Sigmoid colon (tissue), 4 donors: ENCODE data around the gene SLC25A15.

Source experiments
- EP300 ChIP-seq, 4 donors: sonication (generic); formaldehyde crosslinking; IDR thresholded peaks; one replicate each; pipeline ENCODE4 v1.6.1; 2017; ENCODE audit warnings: antibody characterized with exemption in 4 of 4
- POLR2A ChIP-seq, 2 donors: fragments of 450-650 bp; IDR thresholded peaks; one replicate each; pipeline ENCODE4 v1.6.1; 2016; ENCODE audit warnings: antibody characterized with exemption in 2 of 2, mild to moderate bottlenecking in 2 of 2, moderate library complexity in 2 of 2
- POLR2AphosphoS5 ChIP-seq, 4 donors: sonication (generic); formaldehyde crosslinking; IDR thresholded peaks; one replicate each; pipeline ENCODE4 v1.6.1; 2017; ENCODE audit warnings: antibody characterized with exemption in 4 of 4
- TF ChIP-seq, protein P1 (sequence below), 4 experiments: fragments of 450-650 bp in 3 of 4; fragments of 200-600 bp in 1 of 4; IDR thresholded peaks; one replicate each; pipeline ENCODE4 v1.5.1; 2016 to 2019; ENCODE audit warnings: antibody characterized with exemption in 4 of 4, mild to moderate bottlenecking in 3 of 4, moderate library complexity in 2 of 4

DNA sequence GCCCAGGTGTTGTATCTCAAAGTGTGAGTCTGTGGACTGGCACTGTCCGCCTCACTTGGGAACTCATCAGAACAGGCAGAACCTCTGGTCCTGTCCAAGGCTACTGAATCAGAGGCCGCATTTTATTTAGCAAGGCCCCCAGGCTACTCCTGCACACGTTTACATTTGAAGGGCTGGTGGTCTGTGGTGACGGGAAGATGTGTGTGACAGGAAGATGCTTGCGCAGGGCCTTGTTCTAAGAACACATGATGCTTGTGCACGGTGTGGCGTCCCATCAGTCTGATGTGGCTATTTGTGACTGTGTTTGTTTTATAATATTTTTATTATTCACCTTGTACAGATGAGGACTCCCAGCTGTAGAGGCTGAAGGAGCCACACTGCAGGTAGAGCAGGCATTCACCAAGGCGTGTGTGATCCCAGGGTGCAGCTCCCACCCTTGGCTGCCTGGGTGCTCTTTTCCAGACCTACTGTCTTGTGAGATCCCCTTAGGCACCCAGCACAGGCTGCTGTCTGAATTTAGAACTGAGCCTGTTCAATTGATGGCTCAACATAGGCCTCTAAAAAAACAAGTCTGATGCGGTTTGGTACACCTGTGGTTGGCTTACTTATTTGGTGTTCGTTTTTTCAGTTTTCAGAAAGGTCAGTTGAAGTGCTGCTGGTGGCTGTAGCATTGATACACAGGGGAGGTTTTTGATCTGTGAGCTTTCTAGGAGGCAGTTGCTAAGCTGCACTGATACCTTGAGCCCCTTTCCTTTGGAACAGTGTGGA lies 3.1 kb downstream of the SLC25A15 start:
- TF ChIP-seq, protein P1, sequence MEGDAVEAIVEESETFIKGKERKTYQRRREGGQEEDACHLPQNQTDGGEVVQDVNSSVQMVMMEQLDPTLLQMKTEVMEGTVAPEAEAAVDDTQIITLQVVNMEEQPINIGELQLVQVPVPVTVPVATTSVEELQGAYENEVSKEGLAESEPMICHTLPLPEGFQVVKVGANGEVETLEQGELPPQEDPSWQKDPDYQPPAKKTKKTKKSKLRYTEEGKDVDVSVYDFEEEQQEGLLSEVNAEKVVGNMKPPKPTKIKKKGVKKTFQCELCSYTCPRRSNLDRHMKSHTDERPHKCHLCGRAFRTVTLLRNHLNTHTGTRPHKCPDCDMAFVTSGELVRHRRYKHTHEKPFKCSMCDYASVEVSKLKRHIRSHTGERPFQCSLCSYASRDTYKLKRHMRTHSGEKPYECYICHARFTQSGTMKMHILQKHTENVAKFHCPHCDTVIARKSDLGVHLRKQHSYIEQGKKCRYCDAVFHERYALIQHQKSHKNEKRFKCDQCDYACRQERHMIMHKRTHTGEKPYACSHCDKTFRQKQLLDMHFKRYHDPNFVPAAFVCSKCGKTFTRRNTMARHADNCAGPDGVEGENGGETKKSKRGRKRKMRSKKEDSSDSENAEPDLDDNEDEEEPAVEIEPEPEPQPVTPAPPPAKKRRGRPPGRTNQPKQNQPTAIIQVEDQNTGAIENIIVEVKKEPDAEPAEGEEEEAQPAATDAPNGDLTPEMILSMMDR (IDR thresholded peaks at IDR 0.05), result no peak
- TF ChIP-seq POLR2A (IDR thresholded peaks at IDR 0.05) (no peak), EP300 (IDR thresholded peaks at IDR 0.05) (no peak), POLR2AphosphoS5 (IDR thresholded peaks at IDR 0.05) (no peak)
